GM23248 (cell line): ENCODE data around the gene NACC2. TPM values are rescaled to one million over a fixed set of nuclear protein-coding genes. Genes with fewer than 3 reads are reported as not detected.

ENCODE experiments used
- DNase-seq: peaks from one replicate; pipeline ENCODE4 v3.0.0-alpha.2; 2015
- H2AFZ ChIP-seq: fragments of 200-600 bp; sonication (generic); 2 replicates; pipeline ENCODE4 v1.6.1; 2016; ENCODE audit warnings: antibody characterized with exemption
- H3F3A ChIP-seq: fragments of 200-600 bp; sonication (generic); 2 replicates; pipeline ENCODE4 v1.6.1; 2016; ENCODE audit warnings: mild to moderate bottlenecking, antibody characterized with exemption, mixed run types; ENCODE audit not compliant: insufficient read depth
- H3K27ac ChIP-seq: fragments of 200-600 bp; sonication (generic); 2 replicates; pipeline ENCODE4 v1.5.1; 2016; ENCODE audit warnings: mild to moderate bottlenecking
- H3K27me3 ChIP-seq: fragments of 200-600 bp; sonication (generic); replicated peaks from 2 replicates; pipeline ENCODE4 v1.6.1; 2016; ENCODE audit warnings: mild to moderate bottlenecking; ENCODE audit not compliant: insufficient read depth
- H3K36me3 ChIP-seq: fragments of 200-600 bp; sonication (generic); 2 replicates; pipeline ENCODE4 v1.6.1; 2016; ENCODE audit warnings: low read depth, mild to moderate bottlenecking
- H3K4me1 ChIP-seq: fragments of 200-600 bp; sonication (generic); 2 replicates; pipeline ENCODE4 v1.6.1; 2016; ENCODE audit warnings: mild to moderate bottlenecking; ENCODE audit not compliant: insufficient read depth
- H3K4me2 ChIP-seq: fragments of 200-600 bp; sonication (generic); one replicate; pipeline ENCODE4 v1.6.1; 2016; ENCODE audit warnings: mild to moderate bottlenecking; ENCODE audit not compliant: unreplicated experiment
- H3K4me3 ChIP-seq: fragments of 200-600 bp; sonication (generic); 2 replicates; pipeline ENCODE4 v1.5.1; 2016; ENCODE audit warnings: mild to moderate bottlenecking
- H3K79me2 ChIP-seq: fragments of 200-600 bp; sonication (generic); 2 replicates; pipeline ENCODE4 v1.6.1; 2016; ENCODE audit warnings: mild to moderate bottlenecking; ENCODE audit not compliant: insufficient read depth
- H3K9ac ChIP-seq: fragments of 200-600 bp; sonication (generic); 2 replicates; pipeline ENCODE4 v1.6.1; 2016; ENCODE audit warnings: mild to moderate bottlenecking
- H3K9me2 ChIP-seq: fragments of 200-600 bp; sonication (generic); 2 replicates; pipeline ENCODE4 v1.6.1; 2016; ENCODE audit warnings: mixed run types, mild to moderate bottlenecking, moderate library complexity; ENCODE audit not compliant: insufficient read depth
- H3K9me3 ChIP-seq: fragments of 200-600 bp; sonication (generic); one replicate; pipeline ENCODE4 v1.6.1; 2017; ENCODE audit warnings: low read depth
- H4K20me1 ChIP-seq: fragments of 200-600 bp; sonication (generic); 2 replicates; pipeline ENCODE4 v1.6.0; 2016; ENCODE audit not compliant: insufficient read depth
- EZH2 ChIP-seq: fragments of 200-600 bp; sonication (generic); IDR thresholded peaks from 2 replicates; pipeline ENCODE4 v1.6.1; 2018; ENCODE audit warnings: antibody characterized with exemption, mild to moderate bottlenecking; ENCODE audit not compliant: insufficient read depth, poor library complexity, severe bottlenecking
- EZH2phosphoT487 ChIP-seq: fragments of 200-600 bp; sonication (generic); IDR thresholded peaks from 2 replicates; pipeline ENCODE4 v1.6.1; 2018; ENCODE audit warnings: antibody characterized with exemption, moderate library complexity, mild to moderate bottlenecking, low read depth; ENCODE audit not compliant: insufficient read depth
- WGBS, 2 experiments: methylation state at CpG; one replicate each; pipeline ENCODE4 v1.1.6; 2015 to 2017; ENCODE audit warnings: low lambda C conversion rate in 2 of 2, low coverage in 1 of 2; ENCODE audit errors: missing lambda C conversion rate in 2 of 2; 5-methylcytosine and 5-hydroxymethylcytosine counted together
- in situ Hi-C: fragments of 300-500 bp; cut with MboI; formaldehyde crosslinking; loops from 2 replicates; pipeline ENCODE4 v1.15.0; 2020
- polyA plus RNA-seq: library from polyadenylated mRNA; unstranded; fragments of >200 nt; fragmentation: Nextera tagmentation; extraction: Ambion mirVana; gene quantifications from 2 replicates; pipeline ENCODE4 v1.2.1, GENCODE V29; 2016
- total RNA-seq: library from RNA; depleted of rRNA; stranded (reverse); fragments of >200 nt; shearing (Covaris generic); gene quantifications from 2 replicates; pipeline ENCODE4 v1.2.3, GENCODE V29; 2014

Gene NACC2
- total and polyA plus RNA-seq, 2 experiments from 2014 or later, result 5.3 to 30.7 TPM

GRCh38 chr9:136086213-136086881 lies 8.7 kb downstream of the NACC2 start:
- no peak for TF ChIP-seq EZH2phosphoT487
- TF ChIP-seq EZH2, result no peak
- Histone ChIP-seq H2AFZ (no peak overlapping the region), H3K27me3 (no peaks in the 10 kb centered on the region), H3F3A (0 out of 2 replicates have a peak, but pooled peaks cover 4% of the 10 kb centered on the region), H3K4me1 (peaks cover 4% of the 10 kb centered on the region; the same call in 1 of the 2 replicates), H3K9ac (no peak overlapping the region), H3K9me2 (no peaks in the 10 kb centered on the region), H3K79me2 (peaks cover 92% of the 10 kb centered on the region), H3K4me2 (no peak overlapping the region), H3K4me3 (no peak overlapping the region), H4K20me1 (peaks cover 5% of the 10 kb centered on the region; the same call in 1 of the 2 replicates), H3K9me3 (no peaks in the 10 kb centered on the region), H3K36me3 (no peaks in the 10 kb centered on the region), H3K27ac (no peak overlapping the region)
- DNase-seq, result no peak
- 68 to 69% methylated on average over 21 of the region's 24 CpGs for WGBS, 2 experiments
- in situ Hi-C loops, result no loop called here

GRCh38 chr9:136085815-136086212 lies 9.3 kb downstream of the NACC2 start:
- no peaks in the 10 kb centered on the region; the same call in 1 of the 2 replicates for H3K4me1 ChIP-seq
- no peak overlapping the region for H3K27ac ChIP-seq
- DNase-seq, result no peak
- no peak overlapping the region for H3K9ac ChIP-seq
- peaks cover 92% of the 10 kb centered on the region for H3K79me2 ChIP-seq
- H3K27me3 ChIP-seq, result no peaks in the 10 kb centered on the region
- no peak overlapping the region for H2AFZ ChIP-seq
- no peak overlapping the region for H3K4me2 ChIP-seq
- H3F3A ChIP-seq, result 0 out of 2 replicates have a peak, but pooled peaks cover 4% of the 10 kb centered on the region
- H4K20me1 ChIP-seq, result peaks cover 5% of the 10 kb centered on the region; the same call in 1 of the 2 replicates
- WGBS, 2 experiments, result 37 to 42% methylated on average over 8 to 16 of the region's 16 CpGs
- no peaks in the 10 kb centered on the region for H3K36me3 ChIP-seq
- H3K9me3 ChIP-seq, result no peaks in the 10 kb centered on the region
- TF ChIP-seq EZH2 (no peak), EZH2phosphoT487 (no peak)
- in situ Hi-C loops, result no loop called here
- H3K9me2 ChIP-seq, result no peaks in the 10 kb centered on the region
- no peak overlapping the region for H3K4me3 ChIP-seq

GRCh38 chr9:136084063-136084944 lies 10.8 kb downstream of the NACC2 start:
- H3F3A ChIP-seq, result no peaks in the 10 kb centered on the region
- H3K79me2 ChIP-seq, result peaks cover 92% of the 10 kb centered on the region
- no peak for DNase-seq
- H3K36me3 ChIP-seq, result no peaks in the 10 kb centered on the region
- H2AFZ ChIP-seq, result no peak overlapping the region
- H3K4me3 ChIP-seq, result no peak overlapping the region
- no peak for TF ChIP-seq EZH2phosphoT487
- TF ChIP-seq EZH2, result no peak
- H3K4me2 ChIP-seq, result no peak overlapping the region
- WGBS, 2 experiments, result 92 to 93% methylated on average over 33 of the region's 33 CpGs
- no peaks in the 10 kb centered on the region; the same call in 1 of the 2 replicates for H4K20me1 ChIP-seq
- H3K9ac ChIP-seq, result no peak overlapping the region
- no peaks in the 10 kb centered on the region for H3K27me3 ChIP-seq
- in situ Hi-C loops, result no loop called here
- no peaks in the 10 kb centered on the region for H3K4me1 ChIP-seq
- H3K9me2 ChIP-seq, result no peaks in the 10 kb centered on the region
- no peaks in the 10 kb centered on the region for H3K9me3 ChIP-seq
- H3K27ac ChIP-seq, result no peak overlapping the region

GRCh38 chr9:136083558-136084062 lies 11.5 kb downstream of the NACC2 start:
- Histone ChIP-seq H3K9ac (no peak overlapping the region), H3K4me2 (no peak overlapping the region), H3K9me3 (no peaks in the 10 kb centered on the region), H3F3A (no peaks in the 10 kb centered on the region), H3K36me3 (no peaks in the 10 kb centered on the region), H3K79me2 (peaks cover 92% of the 10 kb centered on the region), H3K27ac (no peak overlapping the region), H3K4me3 (no peak overlapping the region), H2AFZ (no peak overlapping the region), H4K20me1 (no peaks in the 10 kb centered on the region; the same call in 1 of the 2 replicates), H3K4me1 (no peaks in the 10 kb centered on the region), H3K9me2 (no peaks in the 10 kb centered on the region), H3K27me3 (no peaks in the 10 kb centered on the region)
- no peak for DNase-seq
- TF ChIP-seq EZH2phosphoT487, result no peak
- in situ Hi-C loops, result no loop called here
- 96% methylated on average over 24 of the region's 24 CpGs for WGBS, 2 experiments
